T follicular helper cell (primary cell): ENCODE measurements around the gene KRTAP4-3.
"Not testable (repeated sequence)": the region's sequence is repeated elsewhere in the genome, so short reads cannot be mapped to it uniquely, and the experiment has no call there.

ENCODE experiments used
- DNase-seq: peaks from one replicate; pipeline ENCODE4 v3.0.0-alpha.2; 2020; ENCODE audit warnings: low read depth

KRTAP4-3 gene

DNA sequence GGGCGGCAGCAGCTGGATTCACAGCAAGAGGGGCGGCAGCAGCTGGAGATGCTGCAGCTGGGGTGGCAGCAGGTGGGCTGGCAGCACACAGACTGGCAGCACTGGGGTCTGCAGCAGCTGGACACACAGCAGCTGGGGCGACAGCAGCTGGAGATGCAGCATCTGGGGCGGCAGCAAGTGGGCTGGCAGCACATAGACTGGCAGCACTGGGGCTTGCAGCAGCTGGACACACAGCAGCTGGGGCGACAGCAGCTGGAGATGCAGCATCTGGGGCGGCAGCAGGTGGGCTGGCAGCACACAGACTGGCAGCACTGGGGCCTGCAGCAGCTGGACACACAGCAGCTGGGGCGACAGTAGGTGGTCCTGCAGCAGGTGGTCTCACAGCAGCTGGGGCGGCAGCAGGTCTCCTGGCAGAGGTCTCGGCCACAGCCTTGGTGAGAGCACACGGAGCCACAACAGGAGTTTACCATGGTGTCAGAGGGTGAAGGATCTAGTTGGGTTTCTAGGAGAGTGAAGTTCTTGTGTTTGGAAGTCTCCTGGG, 50.1 kb downstream of the KRTAP4-3 start, which contains the start of gene KRTAP4-11:
Gene KRTAP4-11 (minus strand): TSS at position 528 of the 541 bp plus-strand sequence. CDS start 58 bp downstream, at position 470.
- not testable (repeated sequence) for DNase-seq
